Neural progenitor cell (in vitro differentiated cells): ENCODE results near the gene FARSA.

Source experiments
- CTCF ChIP-seq: fragments of 200-600 bp; sonication (generic); IDR thresholded peaks from 2 replicates; pipeline ENCODE4 v1.5.1; 2017; ENCODE audit warnings: antibody characterized with exemption, mild to moderate bottlenecking
- EZH2 ChIP-seq: fragments of 200-600 bp; sonication (generic); IDR thresholded peaks from 2 replicates; pipeline ENCODE4 v1.6.1; 2017; ENCODE audit warnings: antibody characterized with exemption, mild to moderate bottlenecking, moderate library complexity

DNA sequence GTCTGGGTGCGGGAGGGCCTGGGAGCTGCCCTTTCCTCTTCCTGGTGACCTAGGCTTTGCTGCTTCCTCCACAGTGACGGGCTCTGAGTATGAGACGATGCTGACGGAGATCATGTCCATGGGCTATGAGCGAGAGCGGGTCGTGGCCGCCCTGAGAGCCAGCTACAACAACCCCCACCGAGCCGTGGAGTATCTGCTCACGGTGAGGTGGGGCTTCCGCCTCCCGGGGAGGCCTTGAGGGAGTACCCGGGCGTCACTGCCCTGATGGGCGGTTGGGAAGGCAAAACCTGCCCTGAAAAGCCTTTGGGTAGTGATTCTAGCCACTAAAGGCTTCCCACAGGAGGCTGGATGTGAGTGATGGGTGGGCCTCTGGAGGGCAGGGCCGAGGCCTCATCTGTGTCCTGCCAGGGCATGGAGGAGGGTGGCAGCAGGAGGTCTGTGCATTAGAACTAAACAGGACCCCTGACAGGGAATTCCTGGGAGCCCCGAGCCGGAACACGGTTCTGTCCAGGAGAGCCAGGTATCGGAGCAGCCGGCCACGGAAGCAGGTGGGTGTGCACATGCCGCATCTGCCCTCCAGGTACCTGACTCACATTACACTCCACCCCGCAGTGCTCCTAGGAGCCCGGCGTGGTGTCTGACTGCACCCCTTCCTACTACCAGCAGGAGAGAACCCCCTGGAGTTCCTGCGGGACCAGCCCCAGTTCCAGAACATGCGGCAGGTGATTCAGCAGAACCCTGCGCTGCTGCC lies 15.3 kb upstream of the FARSA start:
- no peak for TF ChIP-seq CTCF
- TF ChIP-seq EZH2, result no peak
